GM21723 (cell line): Measurements from ENCODE around the gene LAIR2.

ENCODE experiments used
- ATAC-seq: cut with Tn5 transposase; IDR thresholded peaks from one replicate; pipeline ENCODE4 v1.9.1; 2021; ENCODE audit warnings: mild to moderate bottlenecking, moderate library complexity; ENCODE audit not compliant: unreplicated experiment

The LAIR2 gene, protein sequence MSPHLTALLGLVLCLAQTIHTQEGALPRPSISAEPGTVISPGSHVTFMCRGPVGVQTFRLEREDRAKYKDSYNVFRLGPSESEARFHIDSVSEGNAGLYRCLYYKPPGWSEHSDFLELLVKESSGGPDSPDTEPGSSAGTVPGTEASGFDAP

GRCh38 chr19:54502518-54503048 is at the start of gene LAIR2:
LAIR2 (plus strand) TSS chr19:54502831; CDS start chr19:54502919, 88 bp downstream.
- no peak for ATAC-seq

GRCh38 chr19:54453921-54454780 is 48.5 kb upstream of the LAIR2 start:
- no peak for ATAC-seq

DNA sequence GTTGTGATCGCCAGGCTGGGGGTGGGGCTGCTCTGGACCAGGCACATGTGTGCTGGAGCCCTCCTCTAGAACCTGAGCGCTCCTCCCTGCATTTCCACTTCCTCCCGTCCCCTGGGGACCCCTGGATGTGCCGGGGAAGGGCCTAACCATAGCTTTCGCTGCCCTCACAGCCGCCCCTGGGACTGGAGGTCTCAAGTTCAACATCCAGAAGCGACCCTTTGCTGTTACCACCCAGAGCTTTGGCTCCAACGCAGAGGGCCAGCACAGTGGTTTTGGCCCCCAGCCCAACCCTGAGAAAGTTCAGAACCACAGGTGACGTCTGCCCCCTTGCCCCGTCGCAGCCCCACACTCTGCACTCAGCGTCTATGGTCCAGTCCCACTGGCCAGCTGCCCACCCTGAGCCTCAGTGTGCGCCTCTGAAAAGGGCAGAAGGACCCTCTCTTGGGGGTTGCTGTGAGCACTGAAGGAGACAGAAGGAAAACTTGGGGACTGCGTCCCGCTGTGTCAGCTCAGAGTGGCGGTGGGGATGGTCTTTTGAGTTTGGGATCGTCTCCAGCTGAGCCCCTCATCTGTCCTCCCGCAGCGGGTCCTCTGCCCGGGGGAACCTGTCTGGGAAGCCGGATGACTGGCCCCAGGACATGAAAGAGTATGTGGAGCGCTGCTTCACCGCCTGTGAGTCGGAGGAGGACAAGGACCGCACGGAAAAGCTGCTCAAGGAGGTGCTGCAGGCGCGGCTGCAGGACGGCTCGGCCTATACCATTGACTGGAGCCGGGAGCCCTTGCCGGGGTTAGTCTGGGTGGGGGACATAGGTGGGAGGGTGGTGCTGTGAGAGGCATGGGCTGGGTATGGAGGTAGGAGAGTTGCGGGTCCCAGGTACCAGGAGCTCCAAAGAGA is 47.6 kb upstream of the LAIR2 start:
- no peak for ATAC-seq

DNA sequence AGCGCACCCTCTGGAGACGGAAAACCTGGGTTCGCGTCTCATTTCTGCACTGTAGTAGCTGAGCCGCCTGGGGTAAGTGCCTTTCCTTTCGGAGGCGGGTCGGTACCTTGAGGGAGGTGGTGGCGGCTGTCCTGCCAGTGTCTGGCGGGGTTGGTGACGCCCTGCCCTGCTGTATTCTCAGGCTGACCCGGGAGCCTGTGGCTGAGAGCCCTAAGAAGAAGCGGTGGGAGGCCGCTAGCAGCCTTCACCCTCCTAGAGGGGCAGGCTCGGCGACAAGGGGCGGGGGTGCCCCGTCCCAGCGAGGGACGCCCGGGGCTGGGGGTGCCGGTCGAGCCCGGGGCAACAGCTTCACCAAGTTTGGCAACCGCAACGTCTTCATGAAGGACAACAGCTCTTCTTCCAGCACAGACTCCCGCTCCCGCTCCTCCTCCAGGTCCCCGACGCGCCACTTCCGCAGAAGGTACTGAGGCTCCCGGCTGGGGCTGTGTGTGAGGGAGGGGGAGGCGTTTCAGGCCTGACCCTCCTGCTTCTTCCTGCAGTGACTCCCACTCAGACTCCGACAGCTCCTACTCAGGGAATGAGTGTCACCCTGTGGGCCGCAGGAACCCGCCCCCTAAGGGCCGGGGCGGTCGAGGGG is 46.7 kb upstream of the LAIR2 start:
- ATAC-seq, result no peak

- ATAC-seq, result no peak
These were observed 45.9 kb upstream of the LAIR2 start for GRCh38 chr19:54456423-54457373.

- no peak for ATAC-seq
These were observed 44.6 kb upstream of the LAIR2 start for GRCh38 chr19:54457773-54458647.

DNA sequence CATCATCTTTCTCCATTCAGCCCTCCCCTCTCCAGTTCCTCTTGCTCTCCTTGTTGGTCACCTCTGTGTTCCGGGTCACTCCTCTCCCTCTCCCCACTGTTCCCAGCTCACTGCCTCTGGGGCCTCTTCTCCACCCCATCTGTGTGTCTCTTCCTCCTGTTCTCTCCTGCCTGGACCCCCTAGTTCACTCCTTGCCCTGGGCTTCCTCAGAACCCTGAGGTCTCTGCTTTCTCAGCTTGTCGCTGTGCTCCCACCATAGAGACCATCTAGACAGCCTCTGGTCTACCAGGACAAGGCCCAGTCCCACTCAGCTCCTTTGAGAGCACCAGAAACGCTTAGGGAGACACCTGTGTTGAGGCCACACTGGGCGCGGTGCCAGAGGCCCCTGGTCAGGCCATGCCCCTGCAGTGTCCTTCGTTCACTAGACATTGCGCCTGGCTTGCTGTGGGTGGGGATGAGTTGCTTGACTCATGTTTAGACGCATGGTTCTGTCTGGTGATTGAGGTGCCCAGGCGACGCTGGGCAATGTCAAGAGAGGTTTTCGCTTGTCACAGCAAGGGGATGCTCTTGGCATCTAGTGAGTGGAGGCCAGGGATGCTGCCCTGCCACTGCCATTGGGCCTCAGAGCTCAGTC is 43.9 kb upstream of the LAIR2 start:
- ATAC-seq, result no peak

DNA sequence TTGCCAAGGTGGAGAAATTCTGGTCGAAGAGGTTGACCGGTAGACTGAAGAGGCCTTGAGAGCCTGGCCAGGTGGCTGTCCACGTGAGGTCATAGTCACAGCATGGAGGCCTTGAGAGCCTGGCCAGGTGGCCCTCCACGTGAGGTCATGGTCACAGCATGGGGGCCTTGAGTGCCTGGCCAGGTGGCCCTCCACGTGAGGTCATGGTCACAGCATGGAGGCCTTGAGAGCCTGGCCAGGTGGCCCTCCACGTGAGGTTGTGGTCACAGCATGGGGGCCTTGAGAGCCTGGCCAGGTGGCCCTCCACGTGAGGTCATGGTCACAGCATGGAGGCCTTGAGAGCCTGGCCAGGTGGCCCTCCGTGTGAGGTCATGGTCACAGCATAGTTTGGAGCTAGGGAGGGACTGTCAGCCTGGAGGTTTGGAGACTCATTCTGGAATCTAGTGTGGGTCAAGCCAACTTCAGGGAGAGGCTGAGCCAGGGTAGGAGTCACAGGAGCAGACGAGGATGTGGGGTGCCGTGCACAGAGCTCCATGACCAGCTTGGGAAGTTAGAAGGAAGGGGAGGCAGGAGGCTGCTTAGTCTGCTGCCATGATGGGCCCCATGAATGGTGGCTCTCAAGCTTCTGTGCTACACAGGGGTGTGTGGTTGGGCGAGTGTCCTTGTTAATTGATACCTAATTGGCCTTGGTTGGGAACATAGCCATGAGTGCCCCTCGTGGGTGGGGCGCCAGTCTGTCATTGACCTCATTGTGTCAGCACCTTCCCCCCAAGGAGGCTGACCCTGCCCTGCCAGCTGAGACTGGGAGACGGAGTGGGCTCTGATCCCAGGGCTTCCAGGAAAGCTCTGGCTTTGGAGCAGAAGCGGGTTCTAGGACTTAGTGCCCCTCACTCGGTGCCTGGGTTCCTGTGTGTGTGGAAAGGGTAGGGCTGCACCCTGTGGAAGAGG is 43.1 kb upstream of the LAIR2 start:
- ATAC-seq, result no peak

- no peak for ATAC-seq
These were observed 42.2 kb upstream of the LAIR2 start for GRCh38 chr19:54460230-54461005.

DNA sequence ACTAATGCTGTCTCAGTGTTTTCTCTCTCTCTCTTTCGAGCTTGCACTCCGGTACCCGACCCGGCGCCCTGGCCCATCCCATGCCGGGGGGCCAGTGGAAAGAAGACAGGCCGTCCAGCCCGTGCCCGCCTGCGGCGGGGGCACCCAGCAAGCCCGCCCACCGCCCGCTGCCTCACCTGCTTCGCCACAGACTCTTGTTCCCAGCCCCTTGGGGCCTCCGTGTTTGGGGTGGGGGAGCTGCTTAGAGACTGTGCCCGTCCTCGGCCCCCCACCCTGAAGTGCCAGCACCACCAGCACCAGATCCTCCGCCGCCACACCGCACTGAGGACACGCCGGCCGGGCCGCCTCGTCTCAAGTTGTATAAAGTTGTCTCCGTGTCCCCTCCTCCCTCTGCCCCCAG is 41.4 kb upstream of the LAIR2 start:
- no peak for ATAC-seq

- no peak for ATAC-seq
These were observed 41.0 kb upstream of the LAIR2 start for GRCh38 chr19:54461613-54462012.

DNA sequence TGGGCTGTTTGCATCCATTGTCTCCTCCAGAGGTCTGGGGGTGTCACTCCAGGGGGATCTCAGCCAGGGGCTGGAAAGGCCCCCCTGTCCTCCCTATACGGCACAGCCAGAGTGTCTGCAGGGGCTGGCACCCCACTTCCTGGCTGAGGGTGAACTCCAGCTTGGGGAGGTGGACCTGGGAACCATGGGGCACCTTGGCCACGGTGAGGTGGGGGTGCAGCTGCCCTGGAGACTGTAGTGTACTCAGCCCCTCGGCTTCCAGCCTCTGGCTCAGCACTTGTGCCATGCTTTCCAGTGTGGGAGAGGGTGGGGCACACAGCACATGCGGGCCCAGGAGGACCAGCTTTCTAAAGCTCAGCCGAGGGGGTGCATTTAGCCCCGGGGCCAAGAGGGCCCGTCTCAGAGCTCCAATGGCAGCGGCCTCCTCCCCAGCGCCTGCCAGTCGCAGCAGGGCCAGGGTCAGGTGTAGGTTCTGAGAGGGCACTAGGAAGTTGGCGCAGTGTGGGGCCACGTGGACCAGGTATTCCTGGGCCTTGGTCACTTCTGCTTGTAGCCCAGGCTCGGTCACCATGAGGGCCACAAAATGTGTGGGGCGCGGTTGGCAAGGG is 40.5 kb upstream of the LAIR2 start:
- no peak for ATAC-seq

- peak; percentile 14 for ATAC-seq
These were observed 39.7 kb upstream of the LAIR2 start for GRCh38 chr19:54462655-54463530.

DNA sequence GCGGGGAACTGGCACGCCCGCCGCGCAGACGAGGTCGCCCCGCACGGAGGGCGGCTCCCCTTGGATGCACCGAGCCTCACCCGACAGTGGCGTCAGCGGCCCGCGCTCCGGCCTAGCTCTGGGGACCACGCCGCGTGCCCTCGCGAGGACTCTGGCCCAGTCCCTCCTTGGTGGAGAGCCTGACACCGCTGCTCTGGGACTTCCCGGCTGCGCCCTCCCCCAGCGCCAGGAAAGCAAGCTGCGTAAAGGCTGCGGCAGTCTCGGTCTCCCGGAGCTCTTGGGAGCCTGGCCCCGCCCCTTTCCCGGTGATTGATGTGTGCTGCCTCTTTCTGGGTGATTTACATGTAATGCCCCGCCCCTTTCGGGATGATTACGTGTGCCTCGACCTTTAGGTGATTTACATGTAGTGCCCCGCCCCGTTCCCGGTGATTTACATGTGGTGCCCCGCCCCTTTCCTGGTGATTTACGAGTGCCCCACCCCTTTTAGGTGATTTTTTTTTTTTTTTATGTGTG is 39.0 kb upstream of the LAIR2 start, which contains the start of gene LENG9:
TSS of gene LENG9 (minus strand) at position 248 of the 513 bp plus-strand sequence. CDS start 252 bp downstream, outside the sequence.
- peak; percentile 57 for ATAC-seq
